ENCODE data around the gene ATMIN.
A peak's percentile ranks its signal among the peaks of the same experiment; 100 is the strongest.

ATMIN gene

GRCh38 chr16:81006211-81006812, 29.3 kb upstream of the ATMIN start:
- DNase-seq = peak; percentile 78

GRCh38 chr16:81006813-81007695, 28.6 kb upstream of the ATMIN start, which contains the start of the genes CENPN and CMC2:
Gene CENPN (plus strand): TSS chr16:81007214. CDS start chr16:81011940, 4,726 bp downstream.
Gene CMC2 (minus strand): TSS chr16:81006885. CDS start chr16:80997394, 9,491 bp downstream.
- peak; percentile 99 for DNase-seq

GRCh38 chr16:81008505-81008789, 27.2 kb upstream of the ATMIN start:
- no peak for DNase-seq

GRCh38 chr16:81012974-81013373, 22.7 kb upstream of the ATMIN start:
- no peak for DNase-seq

- DNase-seq = no peak
Observed at GRCh38 chr16:81014672-81015071, 21.0 kb upstream of the ATMIN start.

- DNase-seq = no peak
Observed at GRCh38 chr16:81018496-81018895, 17.1 kb upstream of the ATMIN start.

DNA sequence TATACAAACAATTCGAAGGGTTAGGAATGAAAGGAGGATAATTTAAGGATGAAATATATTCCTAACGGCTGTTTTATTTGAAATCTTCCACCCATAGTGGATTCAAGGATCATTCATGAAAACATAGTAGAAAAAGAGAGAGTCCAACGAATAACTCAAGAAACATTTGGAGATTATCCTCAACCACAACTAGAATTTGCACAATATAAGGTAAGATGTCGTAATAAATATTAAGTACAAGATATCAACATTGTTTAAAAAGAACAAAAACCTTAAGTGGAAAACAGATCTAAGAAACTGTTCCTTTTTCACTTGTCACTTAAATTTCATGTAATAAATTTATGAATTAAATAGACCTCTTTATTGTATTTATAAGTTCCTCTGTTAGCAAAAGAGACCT, 9.2 kb upstream of the ATMIN start:
- DNase-seq = no peak

- no peak for DNase-seq
Observed at GRCh38 chr16:81029930-81030604, 5.6 kb upstream of the ATMIN start.

DNA sequence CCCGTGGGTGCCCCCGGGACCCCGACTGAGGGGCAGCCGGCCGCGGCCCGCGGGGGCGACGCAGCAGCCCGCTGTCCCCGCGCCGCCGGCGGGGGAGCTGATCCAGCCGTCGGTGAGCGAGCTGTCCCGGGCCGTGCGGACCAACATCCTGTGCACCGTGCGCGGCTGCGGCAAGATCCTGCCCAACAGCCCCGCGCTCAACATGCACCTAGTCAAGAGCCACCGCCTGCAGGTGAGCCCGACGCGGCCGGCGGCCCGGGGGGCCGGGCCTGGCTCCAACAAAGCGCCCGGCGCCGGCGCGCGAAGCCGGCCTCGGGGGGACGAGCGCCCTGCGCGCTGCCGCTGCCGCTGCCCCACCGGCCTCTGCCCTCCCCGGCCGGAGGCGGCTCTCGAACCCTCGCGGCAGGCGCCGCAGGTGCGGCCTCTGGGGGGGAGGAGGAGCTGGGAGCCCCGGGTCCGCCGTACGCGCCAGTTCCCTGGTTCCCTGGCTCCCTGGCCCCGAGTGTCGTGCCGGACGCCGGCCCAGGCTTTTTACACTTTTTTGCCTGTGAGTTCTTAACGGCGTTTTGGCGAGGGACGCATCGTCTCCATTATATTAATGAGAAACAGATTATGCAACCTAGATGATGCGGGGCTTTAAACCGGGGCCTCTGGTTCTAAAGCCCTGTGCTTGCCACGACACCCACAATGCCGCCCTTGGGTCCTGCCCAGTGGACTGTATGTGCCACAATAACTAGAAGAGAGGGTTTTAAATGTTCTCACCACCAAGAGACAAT, 521 bp downstream of the ATMIN start:
- DNase-seq = peak; percentile 61

- no peak for DNase-seq
Observed at GRCh38 chr16:81036751-81037350, 1.2 kb downstream of the ATMIN start.

DNA sequence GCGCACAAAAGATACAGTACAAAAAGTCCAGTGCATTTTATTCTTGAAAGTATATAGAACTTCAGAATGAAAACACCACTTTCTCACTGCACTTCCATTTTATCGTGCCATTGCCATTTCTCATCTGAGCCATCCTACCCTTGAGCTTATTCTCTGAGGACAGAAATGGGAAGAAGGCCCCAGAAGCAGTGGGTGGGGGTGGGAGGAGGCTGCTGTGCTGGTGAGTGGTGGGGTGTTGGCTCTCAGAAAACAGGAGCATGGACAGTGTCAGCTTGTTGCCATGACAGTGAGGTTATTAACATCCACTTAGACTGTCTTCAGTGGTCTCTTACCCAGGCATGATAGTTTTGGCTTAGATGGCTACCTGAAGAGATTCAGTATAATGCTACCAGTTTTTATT, 4.5 kb downstream of the ATMIN start:
- DNase-seq = peak; percentile 82

- no peak for DNase-seq
Observed at GRCh38 chr16:81040842-81041241, 5.2 kb downstream of the ATMIN start.

DNA sequence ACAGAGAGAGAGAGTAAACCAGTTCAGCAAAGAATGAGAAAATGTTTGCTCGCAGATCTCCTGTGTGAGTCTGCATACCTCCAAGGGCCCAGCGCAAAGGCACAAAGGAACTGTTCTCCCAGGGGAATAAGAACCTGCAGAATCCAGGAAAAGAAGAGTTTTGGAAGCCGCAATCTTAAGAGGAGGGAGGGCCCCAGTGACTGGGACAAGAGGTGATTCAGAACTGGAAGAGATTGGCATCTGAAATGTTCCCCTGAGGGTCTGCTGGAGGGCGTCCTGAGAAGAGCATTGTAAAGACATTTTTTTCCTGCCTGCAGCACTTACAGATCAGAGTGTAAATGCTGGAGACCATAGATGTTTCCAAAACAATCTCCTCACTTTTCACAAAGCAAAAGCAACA, 6.1 kb downstream of the ATMIN start:
- peak; percentile 91 for DNase-seq

DNA sequence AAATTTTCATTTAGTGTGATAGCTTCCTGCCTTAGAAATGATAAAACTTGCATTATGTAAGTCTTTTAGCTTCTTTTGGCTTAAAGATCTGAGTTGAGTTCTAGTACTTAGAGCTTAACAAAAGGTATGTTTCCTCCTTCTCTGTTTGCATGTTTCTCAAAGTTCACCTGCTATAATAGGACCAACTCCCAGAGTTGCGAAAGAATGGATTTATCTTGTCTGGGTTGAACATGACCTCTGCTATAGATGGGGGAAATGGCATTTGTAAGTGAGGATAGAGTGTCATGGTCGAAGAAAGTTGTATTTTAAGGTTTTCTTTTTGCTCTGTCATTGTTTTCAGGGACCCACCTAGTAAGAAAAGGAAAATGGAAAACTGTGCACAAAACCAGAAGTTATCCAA, 7.2 kb downstream of the ATMIN start:
- no peak for DNase-seq

- DNase-seq = peak; percentile 7
Observed at GRCh38 chr16:81053761-81054160, 18.1 kb downstream of the ATMIN start.

DNA sequence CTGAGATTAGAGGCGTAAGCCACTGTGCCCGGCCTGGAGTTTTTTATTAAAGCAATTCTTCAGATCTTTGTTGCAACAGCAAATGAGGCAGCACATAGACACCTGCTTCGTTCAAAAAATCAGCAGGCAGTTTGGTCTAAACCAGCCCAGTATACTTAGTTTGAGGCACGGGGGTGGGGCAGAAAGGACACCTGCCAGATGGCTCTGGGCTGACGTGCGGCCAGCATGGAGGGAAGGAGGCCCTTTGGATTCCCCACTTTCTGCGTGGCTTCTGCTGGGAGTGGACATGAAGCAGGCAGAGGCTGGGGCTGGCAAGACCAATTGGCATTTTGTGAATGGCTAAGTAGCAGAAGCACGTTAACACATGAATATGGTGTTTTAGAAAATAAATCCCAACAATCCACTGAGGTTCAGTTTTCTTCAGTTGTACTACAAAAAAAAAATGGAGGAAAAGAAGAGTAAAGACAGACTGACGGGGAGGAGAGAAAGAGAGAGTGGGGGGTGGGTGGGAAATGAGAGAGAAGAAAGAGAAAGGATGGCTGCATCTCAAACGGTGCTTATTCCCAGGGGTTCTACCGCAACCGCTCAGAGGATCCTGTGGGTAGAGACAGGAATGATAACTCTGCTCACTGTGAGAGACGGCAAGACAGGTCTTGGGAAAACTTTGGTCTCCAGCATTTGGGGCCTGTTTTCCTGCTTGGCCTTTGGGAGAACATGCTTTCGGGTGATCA, 25.1 kb downstream of the ATMIN start:
- no peak for DNase-seq

DNA sequence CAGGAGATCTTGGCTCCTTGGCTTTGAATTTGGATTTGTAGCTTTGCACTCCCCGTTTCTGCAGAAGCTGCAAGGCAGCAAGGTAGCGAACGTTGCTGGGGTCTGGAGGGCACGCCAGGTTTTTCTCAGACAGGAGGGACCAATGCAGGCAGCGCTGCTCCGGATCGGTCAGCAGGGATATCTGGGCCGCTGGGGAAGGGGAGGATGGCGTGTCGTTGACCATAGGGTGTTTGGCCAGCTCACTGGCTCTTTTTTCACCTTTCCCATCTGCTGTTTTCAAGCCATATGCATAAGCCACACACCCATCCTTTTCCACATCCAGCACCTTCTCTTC, 25.6 kb downstream of the ATMIN start:
- no peak for DNase-seq

GRCh38 chr16:81061871-81062608, 26.4 kb downstream of the ATMIN start:
- no peak for DNase-seq

DNA sequence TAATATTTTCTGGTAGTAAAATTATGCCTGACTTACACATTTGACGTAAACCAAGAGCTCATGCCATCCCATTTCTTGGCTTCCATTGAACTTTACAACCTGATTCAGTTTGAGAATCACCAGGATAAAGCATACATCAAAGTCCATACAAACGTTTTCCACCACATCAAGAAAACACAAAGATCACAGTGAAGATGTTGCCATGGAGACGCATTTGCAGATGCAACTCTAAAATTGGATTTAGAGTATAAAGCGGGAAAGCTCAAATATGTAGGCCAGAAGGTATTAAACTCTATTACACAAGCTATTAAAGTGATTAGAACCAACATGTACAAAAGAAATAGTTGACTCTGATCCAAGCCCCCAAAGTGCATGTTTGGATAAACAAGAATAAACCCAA, 31.0 kb downstream of the ATMIN start:
- no peak for DNase-seq

DNA sequence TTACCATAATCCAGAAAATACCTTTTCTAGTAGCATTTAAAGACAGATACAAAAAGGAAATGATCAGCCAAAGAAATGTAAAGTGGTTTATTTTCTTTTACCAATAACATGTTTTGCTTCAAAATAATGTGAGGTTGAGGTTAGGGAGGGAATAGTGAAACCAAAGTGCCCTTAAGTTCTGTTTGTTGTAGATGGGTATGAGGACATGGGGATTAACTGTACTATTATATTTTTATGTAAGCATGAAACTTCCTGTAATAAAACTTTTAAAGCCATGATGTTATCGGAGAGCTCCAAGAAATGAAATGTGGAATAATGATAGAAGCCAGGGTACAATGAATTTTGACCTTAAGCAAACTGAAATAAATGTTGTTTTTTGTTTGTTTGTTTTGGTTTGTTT, 31.5 kb downstream of the ATMIN start:
- DNase-seq = no peak

DNA sequence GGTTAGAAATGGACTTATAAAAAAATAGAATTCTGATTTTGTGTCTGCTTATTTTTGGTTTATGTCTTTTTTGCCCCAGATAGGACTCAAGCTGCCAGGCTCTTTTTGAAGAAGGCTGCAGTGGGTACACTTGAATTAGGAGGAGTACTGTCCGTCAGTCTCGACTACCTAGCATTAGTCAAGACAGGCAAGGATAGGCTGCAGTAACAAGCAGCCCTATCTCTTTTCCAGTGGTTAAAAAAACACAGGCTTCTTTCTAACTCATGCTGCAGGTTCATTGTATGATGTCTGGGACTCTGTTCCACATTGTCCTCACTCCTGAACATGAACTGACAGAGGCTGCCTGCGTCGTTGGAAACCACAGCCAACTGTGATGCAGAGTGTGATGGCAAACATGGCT, 33.4 kb downstream of the ATMIN start:
- no peak for DNase-seq

All from islet precursor cell (in vitro differentiated cells).